Liver (tissue), 9 donors: ENCODE measurements around the gene TBC1D14. TPM values are rescaled to one million over a fixed set of nuclear protein-coding genes. Genes with fewer than 3 reads are reported as not detected.

ENCODE experiments used
- DNase-seq: peaks from one replicate; pipeline ENCODE4 v3.0.0-alpha.2; 2017; ENCODE audit warnings: low spot score
- H3K27ac ChIP-seq, 2 donors: one replicate each; pipeline ENCODE4 v1.7.0; 2013; ENCODE audit warnings: inconsistent platforms in 2 of 2, low read length in 2 of 2, control low read depth in 1 of 2, low read depth in 1 of 2, mild to moderate bottlenecking in 1 of 2
- H3K27me3 ChIP-seq, 4 donors: one replicate each; pipeline versions ENCODE4 v1.6.1 to v1.7.0; 2013; ENCODE audit warnings: low read length in 3 of 4, inconsistent platforms in 1 of 4, mild to moderate bottlenecking in 1 of 4, moderate library complexity in 1 of 4; ENCODE audit not compliant: control insufficient read depth in 4 of 4, insufficient read depth in 4 of 4
- H3K36me3 ChIP-seq, 4 donors: one replicate each; pipeline versions ENCODE4 v1.6.1 to v1.7.0; 2013; ENCODE audit warnings: low read length in 3 of 4, mild to moderate bottlenecking in 3 of 4, low read depth in 1 of 4, moderate library complexity in 1 of 4; ENCODE audit not compliant: control insufficient read depth in 4 of 4, insufficient read depth in 3 of 4
- H3K4me1 ChIP-seq, 4 donors: one replicate each; pipeline versions ENCODE4 v1.6.1 to v1.7.0; 2013; ENCODE audit warnings: low read length in 3 of 4, mild to moderate bottlenecking in 3 of 4, moderate library complexity in 1 of 4; ENCODE audit not compliant: control insufficient read depth in 4 of 4, insufficient read depth in 4 of 4
- H3K4me3 ChIP-seq, 3 donors: one replicate each; pipeline versions ENCODE4 v1.6.1 to v1.7.0; 2013; ENCODE audit warnings: low read length in 3 of 3, control low read depth in 1 of 3, low read depth in 1 of 3, mild to moderate bottlenecking in 1 of 3
- H3K9ac ChIP-seq, 2 donors: one replicate each; pipeline ENCODE4 v1.7.0; 2013; ENCODE audit warnings: low read length in 2 of 2, mild to moderate bottlenecking in 2 of 2, moderate library complexity in 2 of 2, control low read depth in 1 of 2, low read depth in 1 of 2
- H3K9me3 ChIP-seq, 4 donors: one replicate each; pipeline versions ENCODE4 v1.6.1 to v1.7.0; 2013; ENCODE audit warnings: low read length in 3 of 4; ENCODE audit not compliant: control insufficient read depth in 4 of 4
- CTCF ChIP-seq: fragments of 150-350 bp; IDR thresholded peaks from 2 replicates; pipeline ENCODE4 v1.5.1; 2017; ENCODE audit warnings: improper control_type of control experiment, low read depth, low read length; ENCODE audit not compliant: missing input control
- EGR1 ChIP-seq, 2 donors: IDR thresholded peaks; 2 replicates each; pipeline ENCODE4 v1.6.1; 2016 to 2018; ENCODE audit warnings: antibody characterized with exemption in 2 of 2, low read depth in 2 of 2
- FOXA2 ChIP-seq: IDR thresholded peaks from 2 replicates; pipeline ENCODE4 v1.6.1; 2016; ENCODE audit warnings: antibody characterized with exemption
- HNF4G ChIP-seq: IDR thresholded peaks from 2 replicates; pipeline ENCODE4 v1.6.1; 2016; ENCODE audit warnings: antibody characterized with exemption
- JUND ChIP-seq, 2 donors: IDR thresholded peaks; 2 replicates each; pipeline ENCODE4 v1.6.1; 2016; ENCODE audit warnings: antibody characterized with exemption in 2 of 2
- NR2F2 ChIP-seq: IDR thresholded peaks from 2 replicates; pipeline ENCODE4 v1.6.1; 2016; ENCODE audit warnings: antibody characterized with exemption
- RAD21 ChIP-seq, 2 donors: IDR thresholded peaks; 2 replicates each; pipeline ENCODE4 v1.6.1; 2016; ENCODE audit warnings: antibody characterized with exemption in 2 of 2, mild to moderate bottlenecking in 2 of 2
- RXRA ChIP-seq, 2 donors: IDR thresholded peaks; 2 replicates each; pipeline ENCODE4 v1.6.1; 2017 to 2018; ENCODE audit warnings: antibody characterized with exemption in 2 of 2, mild to moderate bottlenecking in 1 of 2
- SP1 ChIP-seq: IDR thresholded peaks from 2 replicates; pipeline ENCODE4 v1.6.1; 2018; ENCODE audit warnings: antibody characterized with exemption, mild to moderate bottlenecking
- TAF1 ChIP-seq: conservative IDR thresholded peaks from 2 replicates; pipeline ENCODE4 v1.6.1; 2016; ENCODE audit warnings: antibody characterized with exemption, mild to moderate bottlenecking
- WGBS: extraction: QIAGEN DNeasy Blood & Tissue Kit; methylation state at CpG from one replicate; pipeline ENCODE4 v1.1.7; 2013; 5-methylcytosine and 5-hydroxymethylcytosine counted together
- polyA plus RNA-seq, 2 donors: library from polyadenylated mRNA; stranded (reverse) in 1 of 2; unstranded in 1 of 2; fragments of 200-250 nt in 1 of 2; fragments of >200 nt in 1 of 2; fragmentation: Nextera tagmentation in 1 of 2; extraction: Ambion mirVana in 1 of 2; gene quantifications; one replicate each; pipeline versions ENCODE4 v1.2.1 to v1.2.3, GENCODE V29; 2013 to 2015
- total RNA-seq, 2 donors: library from RNA; depleted of rRNA; stranded (reverse); fragments of >200 nt; gene quantifications; one replicate each; pipeline ENCODE4 v1.2.3, GENCODE V29; 2014
- TF ChIP-seq, protein P1 (sequence below): IDR thresholded peaks from 2 replicates; pipeline ENCODE4 v1.6.1; 2016; ENCODE audit warnings: antibody characterized with exemption, mild to moderate bottlenecking
- TF ChIP-seq, protein P2 (sequence below): IDR thresholded peaks from 2 replicates; pipeline ENCODE4 v1.6.1; 2016; ENCODE audit warnings: antibody characterized with exemption
- donor health status: healthy.
- donor health status: healthy.
- donor health status: healthy.
- donor health status: healthy.
- donor health status: healthy.

Gene TBC1D14
- total and polyA plus RNA-seq, 4 donors: 10.0 to 45.2 (median 22.7) TPM

- TF ChIP-seq, protein P1, sequence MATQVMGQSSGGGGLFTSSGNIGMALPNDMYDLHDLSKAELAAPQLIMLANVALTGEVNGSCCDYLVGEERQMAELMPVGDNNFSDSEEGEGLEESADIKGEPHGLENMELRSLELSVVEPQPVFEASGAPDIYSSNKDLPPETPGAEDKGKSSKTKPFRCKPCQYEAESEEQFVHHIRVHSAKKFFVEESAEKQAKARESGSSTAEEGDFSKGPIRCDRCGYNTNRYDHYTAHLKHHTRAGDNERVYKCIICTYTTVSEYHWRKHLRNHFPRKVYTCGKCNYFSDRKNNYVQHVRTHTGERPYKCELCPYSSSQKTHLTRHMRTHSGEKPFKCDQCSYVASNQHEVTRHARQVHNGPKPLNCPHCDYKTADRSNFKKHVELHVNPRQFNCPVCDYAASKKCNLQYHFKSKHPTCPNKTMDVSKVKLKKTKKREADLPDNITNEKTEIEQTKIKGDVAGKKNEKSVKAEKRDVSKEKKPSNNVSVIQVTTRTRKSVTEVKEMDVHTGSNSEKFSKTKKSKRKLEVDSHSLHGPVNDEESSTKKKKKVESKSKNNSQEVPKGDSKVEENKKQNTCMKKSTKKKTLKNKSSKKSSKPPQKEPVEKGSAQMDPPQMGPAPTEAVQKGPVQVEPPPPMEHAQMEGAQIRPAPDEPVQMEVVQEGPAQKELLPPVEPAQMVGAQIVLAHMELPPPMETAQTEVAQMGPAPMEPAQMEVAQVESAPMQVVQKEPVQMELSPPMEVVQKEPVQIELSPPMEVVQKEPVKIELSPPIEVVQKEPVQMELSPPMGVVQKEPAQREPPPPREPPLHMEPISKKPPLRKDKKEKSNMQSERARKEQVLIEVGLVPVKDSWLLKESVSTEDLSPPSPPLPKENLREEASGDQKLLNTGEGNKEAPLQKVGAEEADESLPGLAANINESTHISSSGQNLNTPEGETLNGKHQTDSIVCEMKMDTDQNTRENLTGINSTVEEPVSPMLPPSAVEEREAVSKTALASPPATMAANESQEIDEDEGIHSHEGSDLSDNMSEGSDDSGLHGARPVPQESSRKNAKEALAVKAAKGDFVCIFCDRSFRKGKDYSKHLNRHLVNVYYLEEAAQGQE: no peak
- TF ChIP-seq JUND (IDR thresholded peaks at IDR 0.05): no peak
Observed at GRCh38 chr4:6988016-6988715, 78.5 kb downstream of the TBC1D14 start (continued).

DNA sequence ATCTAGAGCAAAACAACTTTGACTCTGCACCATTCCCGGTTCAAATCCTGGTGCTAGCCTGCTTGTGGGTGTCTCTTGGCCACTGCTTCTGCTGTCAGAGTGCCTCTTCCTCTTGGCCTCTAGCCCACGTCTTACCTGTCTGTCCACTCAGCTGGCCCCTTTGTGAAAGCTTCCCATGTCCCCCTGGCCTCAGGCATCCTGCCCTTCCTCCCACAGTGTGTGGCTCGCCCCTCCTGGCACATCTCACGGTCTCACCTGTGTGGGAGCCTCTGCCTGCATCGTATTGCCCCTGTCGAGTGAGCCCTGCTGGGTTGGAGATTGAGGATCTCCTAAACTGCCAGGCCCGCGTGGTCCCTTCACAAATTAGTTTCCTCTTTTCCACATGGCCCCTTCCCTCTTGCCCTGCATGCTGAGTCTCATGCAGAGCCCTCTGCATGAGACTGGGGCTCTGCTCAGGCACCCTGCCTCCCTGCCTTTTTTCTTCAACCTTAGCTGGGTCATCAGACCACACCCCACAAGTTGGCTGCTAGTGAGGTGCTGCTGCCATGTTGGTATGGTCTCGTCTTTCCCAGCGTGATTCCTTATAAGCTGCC lies 79.8 kb downstream of the TBC1D14 start:
- H3K9ac ChIP-seq: no peak overlapping the region
- H3K4me1 ChIP-seq: peaks cover 4 to 71% (median 50%) of the 10 kb centered on the region in 4 donors

More for the DNA sequence above, 79.8 kb downstream of the TBC1D14 start:
- DNase-seq: no peak
- no peaks in the 10 kb centered on the region for H3K27me3 ChIP-seq
- TF ChIP-seq SP1 (no peak), TAF1 (no peak), NR2F2 (no peak), RXRA (IDR thresholded peaks at IDR 0.05) (no peak), RAD21 (IDR thresholded peaks at IDR 0.05) (no peak), JUND (IDR thresholded peaks at IDR 0.05) (no peak), EGR1 (IDR thresholded peaks at IDR 0.05; ENCODE audit: low read depth in 2 of 2) (no peak), CTCF (no peak), FOXA2 (no peak), HNF4G (no peak)
- TF ChIP-seq, protein P1: no peak
- TF ChIP-seq, protein P2, sequence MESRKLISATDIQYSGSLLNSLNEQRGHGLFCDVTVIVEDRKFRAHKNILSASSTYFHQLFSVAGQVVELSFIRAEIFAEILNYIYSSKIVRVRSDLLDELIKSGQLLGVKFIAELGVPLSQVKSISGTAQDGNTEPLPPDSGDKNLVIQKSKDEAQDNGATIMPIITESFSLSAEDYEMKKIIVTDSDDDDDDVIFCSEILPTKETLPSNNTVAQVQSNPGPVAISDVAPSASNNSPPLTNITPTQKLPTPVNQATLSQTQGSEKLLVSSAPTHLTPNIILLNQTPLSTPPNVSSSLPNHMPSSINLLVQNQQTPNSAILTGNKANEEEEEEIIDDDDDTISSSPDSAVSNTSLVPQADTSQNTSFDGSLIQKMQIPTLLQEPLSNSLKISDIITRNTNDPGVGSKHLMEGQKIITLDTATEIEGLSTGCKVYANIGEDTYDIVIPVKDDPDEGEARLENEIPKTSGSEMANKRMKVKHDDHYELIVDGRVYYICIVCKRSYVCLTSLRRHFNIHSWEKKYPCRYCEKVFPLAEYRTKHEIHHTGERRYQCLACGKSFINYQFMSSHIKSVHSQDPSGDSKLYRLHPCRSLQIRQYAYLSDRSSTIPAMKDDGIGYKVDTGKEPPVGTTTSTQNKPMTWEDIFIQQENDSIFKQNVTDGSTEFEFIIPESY: no peak
- WGBS: 88% methylated on average over 10 of the region's 10 CpGs
- H3K9me3 ChIP-seq: no peaks in the 10 kb centered on the region
- H3K27ac ChIP-seq: no peak overlapping the region
- H3K4me3 ChIP-seq: no peak overlapping the region
- H3K36me3 ChIP-seq: peaks cover 0 to 3% (median 0%) of the 10 kb centered on the region in 4 donors
